KOPT-K1 (cell line): ENCODE measurements around the gene LITAF.
A peak's percentile ranks its signal among the peaks of the same experiment; 100 is the strongest.

Experiments
- H3K27ac ChIP-seq: fragments of 200-600 bp; sonication (generic); 2 replicates; pipeline ENCODE4 v1.5.1; 2016; ENCODE audit warnings: antibody characterized with exemption, mild to moderate bottlenecking, low read depth, low read length; ENCODE audit not compliant: poor library complexity, severe bottlenecking
- H3K36me3 ChIP-seq: fragments of 200-600 bp; sonication (generic); 2 replicates; pipeline ENCODE4 v1.5.1; 2017; ENCODE audit warnings: antibody characterized with exemption, mild to moderate bottlenecking, low read length, moderate library complexity; ENCODE audit not compliant: insufficient read depth
- H3K9me3 ChIP-seq: fragments of 200-600 bp; sonication (generic); 2 replicates; pipeline ENCODE4 v1.5.1; 2017; ENCODE audit warnings: antibody characterized with exemption, low read length, mild to moderate bottlenecking; ENCODE audit not compliant: insufficient read depth, poor library complexity, severe bottlenecking

Gene LITAF

DNA sequence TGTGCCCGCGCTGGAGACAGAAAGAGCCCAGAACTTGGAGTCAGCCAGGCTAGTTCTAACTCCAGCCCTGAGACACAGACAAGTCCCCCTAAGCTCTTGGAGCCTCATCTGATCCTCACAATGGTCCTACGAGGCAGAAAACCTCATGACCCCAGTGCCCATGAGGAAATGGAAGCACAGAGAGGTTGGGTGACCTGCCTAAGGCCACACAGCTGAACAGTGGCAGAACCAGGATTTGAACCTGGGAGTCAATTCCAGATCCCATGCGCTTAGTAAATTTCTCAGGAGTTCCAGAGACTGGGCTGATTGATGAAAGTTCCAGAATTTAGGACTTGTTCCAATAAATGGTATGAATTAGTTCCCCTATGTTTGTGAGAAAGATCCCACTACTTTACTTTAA lies 39.0 kb upstream of the LITAF start:
- no peaks in the 10 kb centered on the region for H3K9me3 ChIP-seq
- no peaks in the 10 kb centered on the region for H3K36me3 ChIP-seq
- no peak overlapping the region for H3K27ac ChIP-seq

DNA sequence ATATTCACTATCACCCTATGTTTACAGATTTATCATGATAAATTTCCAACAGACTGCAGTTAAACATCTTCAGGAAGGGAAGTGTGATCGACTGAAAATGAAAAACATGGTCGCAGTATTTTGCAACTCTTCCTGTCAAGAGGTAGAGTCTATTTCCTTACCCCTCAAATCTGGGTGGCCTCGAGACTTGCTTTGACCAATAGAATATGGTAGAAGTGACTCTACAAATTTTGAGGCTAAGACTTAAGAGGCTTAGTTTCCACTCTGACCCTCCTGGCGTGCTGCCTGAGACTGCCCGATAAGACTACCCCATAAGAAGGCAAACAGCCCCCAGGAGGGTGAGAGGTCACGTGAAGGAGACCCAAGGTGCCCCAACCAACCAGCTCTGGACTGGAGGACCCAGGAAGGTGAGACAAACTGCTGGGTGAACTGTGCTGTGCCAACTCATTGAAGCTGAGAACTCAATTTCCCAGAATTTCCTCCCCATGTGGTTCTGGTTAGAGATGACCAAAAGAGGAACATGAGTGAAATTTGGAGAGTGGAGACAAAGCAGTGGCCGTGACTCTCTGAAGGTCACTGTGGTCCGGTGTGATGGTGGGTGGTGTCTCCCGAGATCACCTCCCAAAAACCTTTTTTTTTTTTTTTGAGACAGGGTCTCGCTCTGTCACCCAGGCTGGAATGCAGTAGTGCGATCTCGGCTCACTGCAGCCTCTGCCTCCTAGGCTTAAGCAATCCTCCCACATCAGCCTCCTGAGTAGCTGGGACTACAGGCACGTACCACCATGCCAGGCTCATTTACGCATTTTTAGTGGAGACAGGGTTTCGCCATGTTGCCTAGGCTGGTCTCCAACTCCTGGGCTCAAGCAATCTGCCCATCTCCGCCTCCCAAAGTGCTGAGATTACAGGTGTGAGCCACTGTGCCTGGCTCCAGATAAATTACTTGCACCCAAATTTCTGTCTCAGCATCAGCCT lies 38.2 kb upstream of the LITAF start:
- no peak overlapping the region for H3K27ac ChIP-seq
- no peaks in the 10 kb centered on the region for H3K36me3 ChIP-seq
- peaks cover 6% of the 10 kb centered on the region for H3K9me3 ChIP-seq

- H3K27ac ChIP-seq = no peak overlapping the region
- H3K36me3 ChIP-seq = no peaks in the 10 kb centered on the region
- peaks cover 6% of the 10 kb centered on the region for H3K9me3 ChIP-seq
Measured at GRCh38 chr16:11624205-11624604, 37.5 kb upstream of the LITAF start.

DNA sequence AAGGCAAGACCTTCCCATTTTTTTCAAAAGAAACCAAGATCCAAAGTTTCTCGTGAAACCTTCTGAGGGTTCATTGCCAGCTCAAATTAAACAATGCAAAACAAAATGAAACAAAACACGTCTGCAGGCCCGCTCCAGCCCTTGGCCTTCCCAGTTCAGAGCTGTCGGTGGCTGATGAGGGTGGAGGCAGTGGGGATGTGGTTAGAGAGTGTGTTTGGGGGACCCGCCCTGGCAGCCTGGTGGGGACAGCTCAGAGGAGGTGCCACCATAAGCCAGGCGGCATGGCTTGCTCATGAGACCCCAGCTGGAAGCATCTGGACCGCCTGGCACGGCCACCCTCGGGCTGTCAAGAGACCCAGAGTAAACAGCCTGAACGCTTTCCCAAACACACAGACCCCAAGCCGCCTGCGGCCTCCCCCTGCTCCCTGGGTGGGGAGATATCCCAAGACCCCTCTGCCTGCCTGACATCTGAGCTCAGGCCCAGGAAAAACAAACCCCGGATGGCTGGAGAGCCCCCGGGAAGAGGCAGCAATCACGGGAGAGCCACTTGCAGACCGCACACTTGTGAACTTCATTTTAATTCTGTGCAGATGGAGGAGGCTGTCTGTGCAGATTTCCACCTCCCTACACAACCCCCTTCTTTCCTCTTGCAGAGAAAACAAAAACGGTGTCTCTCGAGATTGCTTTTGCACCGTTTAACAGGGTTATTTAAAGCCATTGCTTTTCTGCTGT lies 35.4 kb upstream of the LITAF start:
- peak overlapping the region; percentile 37 for H3K27ac ChIP-seq
- H3K36me3 ChIP-seq = no peaks in the 10 kb centered on the region
- peaks cover 6% of the 10 kb centered on the region for H3K9me3 ChIP-seq

DNA sequence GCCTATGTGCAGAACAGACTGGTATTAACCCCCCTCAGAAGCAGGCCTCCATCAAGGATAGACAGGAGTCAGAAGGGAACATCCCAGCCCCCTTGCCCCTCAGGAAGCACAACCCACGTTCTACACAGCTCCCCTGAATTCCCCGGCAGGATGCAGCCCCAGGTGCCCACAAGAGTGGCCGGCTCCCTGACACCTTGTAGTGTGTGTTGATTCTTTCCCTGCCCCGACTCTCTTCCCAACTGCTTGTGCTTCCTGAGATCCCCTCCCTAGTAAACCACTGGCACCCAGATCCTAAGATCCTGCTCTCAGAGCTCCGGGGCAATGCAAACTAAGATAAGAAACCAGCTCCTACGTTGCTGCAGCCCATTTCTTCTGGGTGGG lies 34.8 kb upstream of the LITAF start:
- Histone ChIP-seq H3K36me3 (no peaks in the 10 kb centered on the region), H3K27ac (peak overlapping the region; percentile 37), H3K9me3 (peaks cover 6% of the 10 kb centered on the region)

DNA sequence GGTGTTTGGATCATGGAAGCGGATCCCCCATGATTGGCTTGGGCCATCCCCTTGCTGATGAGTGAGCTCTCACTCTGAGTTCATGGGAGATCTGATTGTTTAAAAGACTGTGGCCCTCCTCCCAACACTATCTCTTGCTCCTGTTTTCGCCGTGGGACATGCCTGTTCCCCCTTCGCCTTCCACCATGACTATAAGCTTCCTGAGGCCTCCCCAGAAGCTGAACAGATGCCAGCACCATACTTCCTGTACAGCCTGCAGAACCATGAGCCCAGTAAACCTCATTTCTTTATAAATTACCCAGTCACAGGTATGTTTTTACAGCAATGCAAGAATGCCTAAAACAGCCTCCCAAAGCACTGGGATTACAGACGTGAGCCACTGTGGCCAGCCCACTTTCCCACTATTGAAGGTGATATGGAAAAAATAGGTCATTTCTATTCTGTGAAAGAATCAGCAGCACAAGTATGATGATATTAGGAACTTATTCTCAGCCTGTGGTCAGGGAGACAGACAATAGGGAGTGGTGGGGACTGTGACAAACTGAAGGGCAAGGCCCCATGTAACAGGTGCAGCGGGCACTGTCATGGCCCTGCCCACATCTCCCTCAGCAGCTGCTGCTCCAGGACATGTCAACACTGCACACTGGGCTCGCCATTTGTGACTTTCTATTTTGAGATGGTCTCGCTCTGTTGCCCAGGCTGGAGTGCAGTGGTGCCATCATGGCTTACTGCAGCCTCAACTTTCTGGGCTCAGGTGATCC lies 33.7 kb upstream of the LITAF start:
- Histone ChIP-seq H3K36me3 (no peaks in the 10 kb centered on the region), H3K27ac (no peak overlapping the region), H3K9me3 (peaks cover 6% of the 10 kb centered on the region)

- Histone ChIP-seq H3K9me3 (peaks cover 6% of the 10 kb centered on the region), H3K27ac (peak overlapping the region; percentile 10), H3K36me3 (no peaks in the 10 kb centered on the region)
Measured at GRCh38 chr16:11619327-11619851, 32.7 kb upstream of the LITAF start.

- Histone ChIP-seq H3K36me3 (no peaks in the 10 kb centered on the region), H3K27ac (no peak overlapping the region), H3K9me3 (peaks cover 6% of the 10 kb centered on the region)
Measured at GRCh38 chr16:11618107-11618717, 31.5 kb upstream of the LITAF start.

GRCh38 chr16:11615748-11616447 lies 29.2 kb upstream of the LITAF start:
- Histone ChIP-seq H3K27ac (no peak overlapping the region), H3K9me3 (peaks cover 6% of the 10 kb centered on the region), H3K36me3 (no peaks in the 10 kb centered on the region)

DNA sequence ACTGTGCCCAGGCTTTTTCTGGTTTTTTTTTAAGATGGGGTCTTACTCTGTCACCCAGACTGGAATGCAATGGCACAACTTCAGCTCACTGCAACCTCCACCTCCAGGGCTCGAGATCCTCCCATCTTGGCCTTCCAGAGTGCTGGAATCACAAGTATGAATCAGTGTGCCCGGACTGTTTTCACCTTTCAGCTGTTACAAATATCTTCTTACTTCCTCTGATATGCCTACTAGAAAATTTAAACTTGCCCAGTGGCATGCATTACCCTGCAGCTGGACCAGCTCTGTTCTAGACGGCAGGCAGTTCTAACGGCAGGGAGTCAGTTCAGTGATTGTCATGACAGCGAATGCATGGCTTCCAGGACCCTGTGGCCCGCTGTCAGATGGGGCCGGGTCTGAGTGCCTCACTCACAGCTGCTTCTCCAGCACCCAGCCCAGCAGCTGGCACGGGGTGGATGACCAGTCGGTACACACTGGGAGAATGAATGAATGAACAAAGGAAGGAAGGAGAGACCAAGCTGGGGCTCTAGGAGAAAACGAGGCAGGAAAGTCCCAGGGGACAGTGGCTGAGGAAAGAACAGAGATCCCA lies 28.0 kb upstream of the LITAF start:
- H3K36me3 ChIP-seq = no peaks in the 10 kb centered on the region
- no peaks in the 10 kb centered on the region for H3K9me3 ChIP-seq
- H3K27ac ChIP-seq = no peak overlapping the region

DNA sequence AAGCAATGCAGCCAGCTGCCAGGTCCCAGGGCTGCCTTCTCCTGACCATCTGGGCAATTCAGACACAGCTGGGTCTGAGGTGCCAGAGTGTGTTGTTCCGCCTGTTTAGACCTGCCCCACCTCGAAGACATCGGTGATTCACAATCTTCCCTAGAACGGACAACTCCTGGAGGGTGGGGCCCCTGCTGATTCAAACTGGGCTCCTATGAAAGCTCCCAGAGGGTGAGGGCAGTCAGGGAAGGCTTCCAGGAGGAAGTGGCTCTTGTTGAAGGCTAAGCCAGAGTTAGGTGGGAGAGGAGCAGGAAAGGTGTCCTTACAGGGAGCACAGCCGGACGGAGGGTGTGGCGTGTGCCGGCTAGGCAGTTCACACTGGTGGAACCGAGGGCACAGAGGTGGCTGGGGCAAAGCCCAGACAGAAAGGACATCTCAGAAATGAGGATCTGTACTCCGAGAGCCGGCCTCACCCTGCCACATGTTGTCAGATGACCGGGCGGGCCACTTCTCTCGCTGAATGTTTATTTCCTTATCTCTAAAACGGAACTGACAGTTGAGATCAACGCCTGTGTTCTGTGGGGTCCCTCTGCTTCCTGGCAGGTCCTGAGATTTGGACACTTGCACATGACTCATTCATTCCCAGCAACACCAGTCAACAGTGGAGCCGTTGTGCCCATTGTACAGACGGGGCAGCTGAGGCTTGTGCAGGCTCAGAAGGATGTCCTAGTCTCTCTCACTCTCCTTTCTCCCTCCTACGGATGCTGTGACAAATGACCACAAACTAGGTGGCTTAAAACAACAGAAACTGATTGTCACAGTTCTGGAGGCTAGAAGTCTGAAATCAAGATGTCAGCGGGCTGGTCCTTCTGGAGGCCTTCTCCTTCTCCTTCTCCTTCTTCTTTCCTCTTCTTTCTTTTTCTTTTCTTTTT lies 26.9 kb upstream of the LITAF start:
- no peak overlapping the region for H3K27ac ChIP-seq

DNA sequence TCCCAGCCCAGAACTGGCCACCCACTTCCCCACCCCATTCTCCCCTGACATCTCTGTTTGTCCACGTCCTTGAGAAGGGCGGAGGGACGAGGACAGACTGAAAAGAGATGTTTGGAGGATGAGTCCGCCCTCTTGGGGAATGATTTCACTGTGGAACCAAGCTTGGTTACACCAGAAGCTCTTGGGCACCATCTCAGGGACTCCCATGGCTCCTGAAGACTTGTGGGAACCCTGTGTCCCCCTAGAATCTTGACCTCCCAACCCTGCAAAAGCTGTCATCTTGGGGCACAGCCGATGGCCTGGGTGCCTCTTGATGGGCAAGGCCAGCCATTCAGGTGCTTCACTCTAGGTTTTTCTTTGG lies 25.9 kb upstream of the LITAF start:
- Histone ChIP-seq H3K36me3 (no peaks in the 10 kb centered on the region), H3K9me3 (no peaks in the 10 kb centered on the region), H3K27ac (no peak overlapping the region)

More for the DNA sequence above, 26.9 kb upstream of the LITAF start:
- H3K9me3 ChIP-seq = no peaks in the 10 kb centered on the region
- H3K36me3 ChIP-seq = no peaks in the 10 kb centered on the region
